GM18517 (cell line): ENCODE results near the gene S100A7.

Experiments used
- ATAC-seq: cut with Tn5 transposase; IDR thresholded peaks from one replicate; pipeline ENCODE4 v1.9.1; 2021; ENCODE audit warnings: mild to moderate bottlenecking, moderate library complexity; ENCODE audit not compliant: unreplicated experiment

The S100A7 gene

DNA sequence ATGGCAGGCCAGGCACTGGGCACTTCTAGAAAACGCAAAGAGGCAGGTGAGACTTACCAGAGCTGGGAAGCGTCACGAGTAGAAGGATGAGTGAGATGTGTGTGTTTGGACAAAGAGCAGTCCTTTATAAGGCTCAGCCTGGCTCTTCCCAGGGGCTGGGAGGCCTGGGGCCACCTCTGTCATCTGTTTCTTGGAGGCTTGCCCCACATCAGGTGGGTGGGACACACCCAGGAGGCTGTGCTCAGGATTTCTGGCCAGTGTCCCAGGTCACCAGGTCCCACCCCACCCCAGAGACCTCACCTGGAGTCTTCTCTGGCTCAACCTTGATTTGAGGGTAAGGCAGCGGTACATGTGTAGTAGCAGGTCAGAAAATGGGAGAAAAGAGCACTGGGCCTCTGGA lies at the start of gene S100A7:
Gene S100A7 (minus strand): TSS at position 101 of the 400 bp plus-strand sequence. CDS start 1,638 bp downstream, outside the sequence.
- no peak for ATAC-seq

- no peak for ATAC-seq
Measured at GRCh38 chr1:153509729-153510354, 49.4 kb upstream of the S100A7 start.

DNA sequence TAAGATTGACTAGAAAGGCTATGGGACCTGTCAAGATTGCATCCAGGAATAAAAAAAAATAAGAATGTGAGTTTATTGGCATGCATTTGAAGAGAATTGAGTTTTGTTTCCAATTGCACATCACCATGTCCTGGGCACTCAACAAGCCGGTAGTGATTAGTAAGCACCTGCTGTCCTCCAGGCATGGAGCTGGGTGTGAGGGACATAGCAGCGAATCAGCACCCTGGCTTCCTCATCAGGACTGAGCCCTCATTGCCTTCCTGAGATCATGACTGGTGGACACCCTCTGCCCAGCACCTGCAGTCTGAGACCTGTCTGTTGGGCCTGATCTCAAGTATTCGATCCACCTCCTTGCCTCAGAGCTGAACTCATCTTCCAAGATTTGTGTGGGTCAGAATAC lies 48.6 kb upstream of the S100A7 start:
- ATAC-seq, result no peak

GRCh38 chr1:153507926-153508583 lies 47.6 kb upstream of the S100A7 start:
- no peak for ATAC-seq

- ATAC-seq, result no peak
Measured at GRCh38 chr1:153506831-153507413, 46.5 kb upstream of the S100A7 start.

- ATAC-seq, result no peak
Measured at GRCh38 chr1:153506386-153506785, 45.9 kb upstream of the S100A7 start.

DNA sequence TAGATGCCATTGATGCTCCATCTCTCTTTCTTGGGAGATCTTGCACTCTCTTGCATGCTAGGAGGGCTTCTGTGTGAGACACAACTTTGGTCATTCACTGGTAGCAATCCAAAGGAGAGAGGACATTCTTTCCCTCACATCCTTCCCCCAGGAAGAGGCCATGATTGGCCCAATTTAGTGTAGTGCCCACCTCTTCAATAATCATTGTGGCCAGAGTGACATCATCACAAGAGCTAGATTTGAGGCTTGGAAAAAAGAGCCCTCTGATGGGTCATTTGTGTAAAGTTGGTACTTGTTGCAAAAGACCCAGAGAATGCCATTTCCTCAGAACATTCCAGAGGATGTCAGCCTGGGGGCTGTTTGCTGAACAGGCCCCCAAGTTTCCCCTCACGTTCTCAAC lies 45.1 kb upstream of the S100A7 start:
- ATAC-seq, result no peak

DNA sequence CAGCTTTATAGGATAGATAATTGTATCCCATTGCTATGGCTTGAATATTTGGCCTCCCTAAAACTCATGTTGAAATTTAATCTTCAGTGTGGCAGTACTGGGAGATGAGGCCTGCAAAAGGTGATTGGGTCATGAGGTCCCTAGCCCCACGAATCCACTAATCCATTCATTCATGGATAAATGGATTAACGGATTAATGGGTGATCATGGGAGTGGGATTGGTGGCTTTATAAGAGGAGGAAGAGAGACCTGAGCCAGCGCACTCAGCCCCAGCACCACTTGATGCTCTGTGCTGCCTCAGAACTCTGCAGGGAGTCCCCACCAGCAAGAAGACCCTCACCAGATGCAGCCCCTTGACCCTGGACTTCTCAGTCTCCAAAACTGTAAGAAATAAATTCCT lies 43.3 kb upstream of the S100A7 start:
- no peak for ATAC-seq

GRCh38 chr1:153498746-153499145 lies 38.3 kb upstream of the S100A7 start:
- no peak for ATAC-seq

- no peak for ATAC-seq
Measured at GRCh38 chr1:153495536-153495935, 35.1 kb upstream of the S100A7 start.

GRCh38 chr1:153494976-153495535 lies 34.6 kb upstream of the S100A7 start:
- ATAC-seq, result no peak

DNA sequence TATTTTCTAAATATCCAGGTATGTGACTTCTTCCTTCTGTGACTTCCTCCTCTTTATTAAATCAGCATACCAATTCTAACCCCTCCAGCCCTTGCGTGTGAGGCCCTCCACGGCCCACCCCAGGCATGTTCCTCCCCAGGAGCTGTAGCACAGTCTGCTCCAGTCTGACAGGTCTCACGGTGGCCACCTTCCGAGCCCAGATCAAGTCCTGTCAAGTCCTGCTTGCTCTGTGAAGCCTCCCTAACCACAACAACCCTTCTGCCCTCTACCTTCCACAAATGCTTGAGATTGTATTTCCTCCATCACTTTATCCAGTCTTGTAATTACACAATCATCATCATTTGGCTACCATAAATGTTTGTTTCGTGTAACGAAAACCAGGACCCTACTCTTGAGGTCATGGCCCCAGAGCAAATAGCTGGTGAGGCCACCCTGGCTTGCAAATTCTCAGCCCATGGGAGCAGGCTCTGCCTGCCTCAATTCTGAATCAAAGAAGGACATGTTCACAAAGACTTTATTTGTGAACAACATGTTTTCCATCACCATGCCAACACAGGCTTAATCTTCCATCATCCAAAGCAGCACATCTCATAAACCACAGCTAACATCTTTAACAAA lies 33.0 kb upstream of the S100A7 start:
- ATAC-seq, result no peak

GRCh38 chr1:153490272-153491051 lies 30.0 kb upstream of the S100A7 start:
- ATAC-seq, result no peak

DNA sequence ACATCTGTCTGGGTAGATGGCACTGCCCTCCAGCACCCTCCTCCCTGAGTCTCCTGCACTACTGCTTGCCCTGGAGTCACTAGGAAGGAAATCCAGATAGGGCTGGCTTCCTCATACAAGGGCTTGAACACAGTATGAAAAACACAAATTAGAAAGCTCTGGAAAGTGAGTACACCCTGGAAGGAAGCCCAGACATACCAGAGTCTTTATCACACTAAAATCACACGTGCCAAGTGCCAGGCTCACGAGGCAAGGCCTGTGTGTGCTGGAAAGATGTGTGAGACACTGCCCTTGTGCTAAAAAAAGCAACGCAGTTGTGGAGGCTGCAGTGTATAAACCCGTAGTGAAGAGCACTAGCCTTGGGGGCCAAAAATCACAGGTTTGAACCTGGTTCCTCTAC lies 28.3 kb upstream of the S100A7 start:
- ATAC-seq, result no peak

- no peak for ATAC-seq
Measured at GRCh38 chr1:153487707-153488106, 27.3 kb upstream of the S100A7 start.

GRCh38 chr1:153485863-153486262 lies 25.4 kb upstream of the S100A7 start:
- no peak for ATAC-seq

GRCh38 chr1:153483776-153484175 lies 23.3 kb upstream of the S100A7 start:
- ATAC-seq, result no peak

DNA sequence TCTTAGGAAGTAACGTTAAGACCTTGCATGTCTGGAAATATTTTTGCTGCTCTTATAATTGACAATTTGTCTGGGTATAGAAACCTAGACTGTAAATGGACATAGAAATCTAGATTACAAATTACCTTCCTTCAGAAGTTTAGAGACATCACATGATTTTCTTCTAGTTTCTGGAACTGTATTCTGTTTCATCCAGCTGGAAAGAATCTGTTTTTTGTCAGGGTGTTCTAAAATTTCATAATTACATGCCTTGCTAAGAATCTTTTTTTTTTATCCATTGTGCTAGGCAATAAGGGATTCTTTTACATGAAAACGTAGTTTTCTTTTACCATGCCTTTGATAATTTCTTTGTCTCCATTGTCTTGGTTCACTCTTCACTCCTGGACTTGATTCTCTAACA lies 20.7 kb upstream of the S100A7 start:
- ATAC-seq, result no peak

DNA sequence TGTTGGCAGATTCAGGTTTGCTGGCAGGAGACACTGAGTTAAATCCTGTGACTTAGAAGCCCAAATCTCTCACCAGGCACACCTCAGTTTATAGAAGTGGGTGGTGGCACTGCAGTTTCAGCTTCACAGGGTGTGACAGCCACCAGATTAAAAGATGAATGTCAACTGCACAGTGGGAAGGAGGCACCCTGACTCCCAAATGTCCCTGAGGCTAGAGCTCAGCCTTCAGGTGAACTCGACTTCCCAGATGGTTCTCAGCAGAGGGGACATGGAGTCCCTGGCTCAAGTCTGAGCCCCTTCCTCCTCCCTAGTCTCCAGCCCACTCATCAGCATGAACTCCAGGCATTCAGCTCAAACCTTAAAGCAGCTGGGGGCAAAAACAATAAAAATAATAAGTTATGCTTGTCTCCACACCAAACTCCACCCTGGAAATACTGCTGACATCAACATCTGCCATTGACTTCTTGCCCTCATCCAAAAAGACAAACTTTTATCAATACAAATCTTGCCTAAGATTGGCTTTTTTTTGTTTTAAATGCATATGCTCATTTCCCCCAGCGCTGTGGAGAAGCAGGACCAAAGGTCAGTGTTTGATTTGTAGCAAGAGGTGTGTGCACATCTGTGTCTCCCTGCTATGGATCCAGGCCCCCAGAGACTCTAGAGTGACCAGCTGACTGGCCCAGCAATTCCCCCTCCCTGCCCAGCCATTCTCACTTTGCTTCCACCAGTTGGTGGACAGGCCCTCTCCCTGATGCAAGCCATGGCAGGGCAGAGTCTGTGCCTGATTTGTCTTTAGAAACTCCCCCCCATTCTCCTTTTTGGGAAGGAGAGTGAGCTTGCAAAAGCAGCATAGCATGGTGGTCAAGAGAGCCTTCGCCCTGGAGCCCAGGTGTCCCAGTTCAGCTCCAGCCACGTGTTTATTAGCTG lies 18.5 kb upstream of the S100A7 start:
- no peak for ATAC-seq
